ENCODE measurements around the gene C9orf78. TPM values are rescaled to one million over a fixed set of nuclear protein-coding genes. Genes with fewer than 3 reads are reported as not detected.
A peak's percentile ranks its signal among the peaks of the same experiment; 100 is the strongest.

Gene C9orf78
- total and polyA plus RNA-seq, 9 of the 15 experiments (the other 6 are each of a cell fraction or from before 2014, with no cell fraction given) = 94.6 to 266 (median 202) TPM

GRCh38 chr9:129863059-129863690, 28.1 kb upstream of the C9orf78 start (continued):
- TF ChIP-seq, protein P1, sequence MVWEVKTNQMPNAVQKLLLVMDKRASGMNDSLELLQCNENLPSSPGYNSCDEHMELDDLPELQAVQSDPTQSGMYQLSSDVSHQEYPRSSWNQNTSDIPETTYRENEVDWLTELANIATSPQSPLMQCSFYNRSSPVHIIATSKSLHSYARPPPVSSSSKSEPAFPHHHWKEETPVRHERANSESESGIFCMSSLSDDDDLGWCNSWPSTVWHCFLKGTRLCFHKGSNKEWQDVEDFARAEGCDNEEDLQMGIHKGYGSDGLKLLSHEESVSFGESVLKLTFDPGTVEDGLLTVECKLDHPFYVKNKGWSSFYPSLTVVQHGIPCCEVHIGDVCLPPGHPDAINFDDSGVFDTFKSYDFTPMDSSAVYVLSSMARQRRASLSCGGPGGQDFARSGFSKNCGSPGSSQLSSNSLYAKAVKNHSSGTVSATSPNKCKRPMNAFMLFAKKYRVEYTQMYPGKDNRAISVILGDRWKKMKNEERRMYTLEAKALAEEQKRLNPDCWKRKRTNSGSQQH (CRISPR knock-in tag; IDR thresholded peaks at IDR 0.05) = peak; percentile 96
- no peak for TF ChIP-seq U2AF2 (optimal IDR thresholded peaks at IDR 0.05; ENCODE audit: low read depth, low read length)
- peak; percentile 77 for TF ChIP-seq ELF1 (tag; IDR thresholded peaks at IDR 0.05)
- TF ChIP-seq, protein P2, sequence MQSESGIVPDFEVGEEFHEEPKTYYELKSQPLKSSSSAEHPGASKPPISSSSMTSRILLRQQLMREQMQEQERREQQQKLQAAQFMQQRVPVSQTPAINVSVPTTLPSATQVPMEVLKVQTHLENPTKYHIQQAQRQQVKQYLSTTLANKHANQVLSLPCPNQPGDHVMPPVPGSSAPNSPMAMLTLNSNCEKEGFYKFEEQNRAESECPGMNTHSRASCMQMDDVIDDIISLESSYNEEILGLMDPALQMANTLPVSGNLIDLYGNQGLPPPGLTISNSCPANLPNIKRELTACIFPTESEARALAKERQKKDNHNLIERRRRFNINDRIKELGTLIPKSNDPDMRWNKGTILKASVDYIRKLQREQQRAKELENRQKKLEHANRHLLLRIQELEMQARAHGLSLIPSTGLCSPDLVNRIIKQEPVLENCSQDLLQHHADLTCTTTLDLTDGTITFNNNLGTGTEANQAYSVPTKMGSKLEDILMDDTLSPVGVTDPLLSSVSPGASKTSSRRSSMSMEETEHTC (IDR thresholded peaks at IDR 0.05) = peak; percentile 95
- TF ChIP-seq DIDO1 (tag; IDR thresholded peaks at IDR 0.05; ENCODE audit: low read depth) = peak; percentile 61; the same call in 1 of the 2 replicates
- peak; percentile 94 for TF ChIP-seq SP1 (CRISPR knock-in tag; IDR thresholded peaks at IDR 0.05)
- TF ChIP-seq KHSRP (IDR thresholded peaks at IDR 0.05) = peak; percentile 81
- TF ChIP-seq, protein P3, sequence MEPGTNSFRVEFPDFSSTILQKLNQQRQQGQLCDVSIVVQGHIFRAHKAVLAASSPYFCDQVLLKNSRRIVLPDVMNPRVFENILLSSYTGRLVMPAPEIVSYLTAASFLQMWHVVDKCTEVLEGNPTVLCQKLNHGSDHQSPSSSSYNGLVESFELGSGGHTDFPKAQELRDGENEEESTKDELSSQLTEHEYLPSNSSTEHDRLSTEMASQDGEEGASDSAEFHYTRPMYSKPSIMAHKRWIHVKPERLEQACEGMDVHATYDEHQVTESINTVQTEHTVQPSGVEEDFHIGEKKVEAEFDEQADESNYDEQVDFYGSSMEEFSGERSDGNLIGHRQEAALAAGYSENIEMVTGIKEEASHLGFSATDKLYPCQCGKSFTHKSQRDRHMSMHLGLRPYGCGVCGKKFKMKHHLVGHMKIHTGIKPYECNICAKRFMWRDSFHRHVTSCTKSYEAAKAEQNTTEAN (CRISPR knock-in tag; IDR thresholded peaks at IDR 0.05) = peak; percentile 90; the same call in 1 of the 2 replicates
- peak; percentile 72; the same call in 1 of the 2 replicates for TF ChIP-seq ZNF75A (CRISPR knock-in tag; IDR thresholded peaks at IDR 0.05)
- peak; percentile 98 for TF ChIP-seq ELF4 (CRISPR knock-in tag; IDR thresholded peaks at IDR 0.05)
- TF ChIP-seq CBX2 (IDR thresholded peaks at IDR 0.05; ENCODE audit: insufficient read depth, low read length, poor library complexity, severe bottlenecking) = no peak
